ENCODE measurements around the gene PRR16.

- TF ChIP-seq CTCF (IDR thresholded peaks at IDR 0.05) = no peak
- no peak for TF ChIP-seq POLR2A (IDR thresholded peaks at IDR 0.05)
Measured at GRCh38 chr5:120602033-120602432, 137.9 kb downstream of the PRR16 start.
